ENCODE results near the gene OR1J1. TPM values are rescaled to one million over a fixed set of nuclear protein-coding genes. Genes with fewer than 3 reads are reported as not detected.

Gene OR1J1
- total and polyA plus RNA-seq, 2 of the 8 experiments (the other 6 are each of a cell fraction or from before 2014, with no cell fraction given): not detected

DNA sequence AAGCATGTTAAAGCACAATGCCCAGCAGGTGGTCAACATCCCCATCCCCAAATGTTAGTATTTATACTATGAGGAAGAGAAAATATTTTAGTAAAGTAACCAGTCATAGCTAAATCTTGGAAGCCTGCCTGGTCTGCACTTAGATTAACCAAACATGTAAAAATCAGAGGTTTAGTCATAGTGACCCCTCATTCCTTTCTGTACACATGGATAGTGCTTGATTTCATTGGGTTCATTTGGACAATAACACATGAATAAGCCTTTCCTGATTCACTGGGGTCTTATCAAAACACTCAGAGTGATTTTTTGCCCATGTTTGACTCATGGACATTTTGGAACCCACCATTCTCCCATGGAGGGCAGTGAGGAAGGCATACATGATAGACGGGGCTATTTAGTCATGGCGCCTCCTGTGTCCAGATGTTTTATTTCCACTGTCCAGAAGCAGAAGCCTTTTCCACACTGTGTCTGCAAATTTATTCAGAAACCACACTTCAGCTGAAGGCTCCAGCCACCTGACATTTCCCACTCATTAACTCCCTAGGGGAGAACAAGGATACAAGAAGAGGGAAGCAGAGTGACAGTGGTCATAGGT, 32.5 kb downstream of the OR1J1 start:
- H4K8ac ChIP-seq (ENCODE audit: extremely low read depth, insufficient read depth, low read length): no peak overlapping the region
- ChIA-PET CTCF (ENCODE audit: partially characterized antibody) (interaction anchor here (0.6 to 0.7 kb wide), 2 partner anchors 48 to 207 kb away, joined by 3 read pairs; no protein-coding TSS in a partner anchor), POLR2A (ENCODE audit: partially characterized antibody) (no interaction called here)
- H4K5ac ChIP-seq (ENCODE audit: insufficient read length, low read depth, low read length): no peak overlapping the region
- no peaks in the 10 kb centered on the region for H4K20me1 ChIP-seq (replicated peaks in 1 of 2; ENCODE audit: control insufficient read depth in 1 of 2, insufficient read depth in 2 of 2, low read length in 2 of 2)
- H3K79me1 ChIP-seq (ENCODE audit: low read depth, low read length): no peaks in the 10 kb centered on the region
- H3K9ac ChIP-seq (replicated peaks in 1 of 4; ENCODE audit: extremely low read depth in 1 of 4, low read depth in 3 of 4, low read length in 3 of 4): no peak overlapping the region
- FAIRE-seq: no peak
- H4K91ac ChIP-seq (replicated peaks; ENCODE audit: insufficient read length, low read length): no peak overlapping the region
- H2BK120ac ChIP-seq (replicated peaks; ENCODE audit: low read depth, low read length): no peak overlapping the region
- no peak overlapping the region for H2BK20ac ChIP-seq (ENCODE audit: low read length)
- H3K4me3 ChIP-seq (ENCODE audit: extremely low read depth in 1 of 4, insufficient read depth in 2 of 4, low read depth in 3 of 4, low read length in 4 of 4): no peak overlapping the region
- no peaks in the 10 kb centered on the region for H3K23me2 ChIP-seq (ENCODE audit: low read depth, low read length)
- H3K9me3 ChIP-seq (ENCODE audit: insufficient read depth in 2 of 2, low read depth in 1 of 2, low read length in 1 of 2): peaks cover 36 to 69% of the 10 kb centered on the region in 2 experiments
- H3K36me3 ChIP-seq (ENCODE audit: control insufficient read depth in 2 of 4, insufficient read depth in 4 of 4, low read length in 3 of 4): no peaks in the 10 kb centered on the region
- H3K4me2 ChIP-seq (ENCODE audit: insufficient read depth in 1 of 2, low read depth in 2 of 2, low read length in 2 of 2): no peak overlapping the region
- H3K4me1 ChIP-seq (replicated peaks in 1 of 4; ENCODE audit: control insufficient read depth in 3 of 4, insufficient read depth in 4 of 4, low read length in 3 of 4): no peaks in the 10 kb centered on the region
- no peak overlapping the region for H2BK5ac ChIP-seq (ENCODE audit: low read depth, low read length)
- no peak overlapping the region for H2AK5ac ChIP-seq (ENCODE audit: low read depth, low read length)
- H3K18ac ChIP-seq (ENCODE audit: extremely low read depth, low read length): no peak overlapping the region
- H3K4ac ChIP-seq (replicated peaks; ENCODE audit: insufficient read length, low read depth, low read length): no peak overlapping the region
- H3K14ac ChIP-seq (ENCODE audit: insufficient read length): no peak overlapping the region
- H3K56ac ChIP-seq (replicated peaks; ENCODE audit: insufficient read length, low read depth, low read length): no peak overlapping the region
- no peak overlapping the region for H2AFZ ChIP-seq (ENCODE audit: low read length)
- no peak overlapping the region for H2BK12ac ChIP-seq (ENCODE audit: low read depth, low read length)
- no peaks in the 10 kb centered on the region for H3K79me2 ChIP-seq (ENCODE audit: control insufficient read depth in 1 of 2, insufficient read depth in 2 of 2, low read length in 2 of 2)
- no peak for DNase-seq (ENCODE audit: low read depth in 1 of 2, low spot score in 2 of 2)
- no peak overlapping the region for H3K27ac ChIP-seq (ENCODE audit: low read depth, low read length)
- H2BK15ac ChIP-seq (ENCODE audit: low read length): no peak overlapping the region
- 88% methylated on average over 2 of the region's 2 CpGs; no CpG with 5 or more reads in 1 of the 2 experiments for WGBS, 2 experiments (ENCODE audit: extremely low coverage in 1 of 2, insufficient coverage in 1 of 2, insufficient read length in 1 of 2, insufficient replicate concordance in 2 of 2, low coverage in 1 of 2, low lambda C conversion rate in 2 of 2, missing lambda C conversion rate in 1 of 2)
- no peak overlapping the region for H3K23ac ChIP-seq (ENCODE audit: insufficient read length)
- no peaks in the 10 kb centered on the region for H3K27me3 ChIP-seq (replicated peaks in 1 of 4; ENCODE audit: control insufficient read depth in 3 of 4, extremely low read depth in 1 of 4, insufficient read depth in 3 of 4, low read length in 3 of 4)
- TF ChIP-seq ASH2L (IDR thresholded peaks at IDR 0.05; ENCODE audit: low read length) (no peak), SP2 (IDR thresholded peaks at IDR 0.05; ENCODE audit: low read length) (no peak), CBX5 (IDR thresholded peaks at IDR 0.05; ENCODE audit: low read depth, low read length) (no peak), EGR1 (IDR thresholded peaks at IDR 0.05; ENCODE audit: borderline replicate concordance, low read depth, low read length) (no peak), FOSL1 (IDR thresholded peaks at IDR 0.05; ENCODE audit: insufficient read depth, low read depth, low read length) (no peak), CREB1 (IDR thresholded peaks at IDR 0.05) (no peak), SIRT6 (IDR thresholded peaks at IDR 0.05; ENCODE audit: low read length) (no peak), HDAC6 (IDR thresholded peaks at IDR 0.05; ENCODE audit: low read depth, low read length) (no peak), TAF7 (optimal IDR thresholded peaks at IDR 0.05; ENCODE audit: borderline replicate concordance, low read depth, low read length) (no peak), CHD1 (IDR thresholded peaks at IDR 0.05; ENCODE audit: low read depth, low read length) (no peak), SP4 (IDR thresholded peaks at IDR 0.05; ENCODE audit: low read length) (no peak), BRCA1 (IDR thresholded peaks at IDR 0.05; ENCODE audit: low read depth, low read length) (no peak), CEBPB (IDR thresholded peaks at IDR 0.05; ENCODE audit: low read depth, low read length) (no peak), MAX (IDR thresholded peaks at IDR 0.05) (no peak), ATF3 (IDR thresholded peaks at IDR 0.05; ENCODE audit: insufficient read depth, low read depth, low read length) (no peak)
